Fibroblast of villous mesenchyme (primary cell): ENCODE data around the gene RWDD3. TPM values are rescaled to one million over a fixed set of nuclear protein-coding genes. Genes with fewer than 3 reads are reported as not detected.

Source experiments
- DNase-seq: peaks from one replicate; pipeline ENCODE4 v3.0.0-alpha.2; 2010; ENCODE audit warnings: low read depth
- H3K4me3 ChIP-seq: 2 replicates; pipeline ENCODE4 v1.5.1; 2011; ENCODE audit warnings: low read depth, mild to moderate bottlenecking, low read length
- total RNA-seq: library from RNA; depleted of rRNA; stranded (reverse); fragments of >200 nt; gene quantifications from 2 replicates; pipeline ENCODE4 v1.2.3, GENCODE V29; 2012
- TF ChIP-seq, protein P1 (sequence below): IDR thresholded peaks from 2 replicates; pipeline ENCODE4 v1.5.1; 2012; ENCODE audit warnings: low read depth, mild to moderate bottlenecking, low read length; ENCODE audit not compliant: insufficient read depth

The RWDD3 gene
- total RNA-seq, 1 donor, result 13.8 TPM

DNA sequence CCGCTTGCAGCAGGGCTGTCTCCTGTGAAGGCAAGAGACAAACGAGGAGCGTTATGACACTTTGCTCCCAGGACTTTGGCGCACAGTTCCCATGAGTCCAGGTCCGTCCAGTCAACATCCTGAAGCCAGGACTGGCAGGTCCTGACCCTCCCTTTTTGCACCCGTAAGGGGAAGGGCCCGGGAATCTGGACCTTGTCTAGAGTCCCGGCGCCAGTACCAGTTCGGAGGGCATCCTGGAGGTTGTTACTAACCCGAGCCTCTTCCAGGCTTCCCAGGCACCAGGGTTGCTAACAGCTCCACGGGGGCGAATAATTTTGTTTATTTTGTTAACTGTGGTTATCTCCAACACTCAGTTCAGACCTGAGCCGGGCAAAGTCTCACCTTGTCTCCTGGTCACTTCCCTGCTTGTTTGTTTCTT, 682 bp upstream of the RWDD3 start:
- TF ChIP-seq, protein P1, sequence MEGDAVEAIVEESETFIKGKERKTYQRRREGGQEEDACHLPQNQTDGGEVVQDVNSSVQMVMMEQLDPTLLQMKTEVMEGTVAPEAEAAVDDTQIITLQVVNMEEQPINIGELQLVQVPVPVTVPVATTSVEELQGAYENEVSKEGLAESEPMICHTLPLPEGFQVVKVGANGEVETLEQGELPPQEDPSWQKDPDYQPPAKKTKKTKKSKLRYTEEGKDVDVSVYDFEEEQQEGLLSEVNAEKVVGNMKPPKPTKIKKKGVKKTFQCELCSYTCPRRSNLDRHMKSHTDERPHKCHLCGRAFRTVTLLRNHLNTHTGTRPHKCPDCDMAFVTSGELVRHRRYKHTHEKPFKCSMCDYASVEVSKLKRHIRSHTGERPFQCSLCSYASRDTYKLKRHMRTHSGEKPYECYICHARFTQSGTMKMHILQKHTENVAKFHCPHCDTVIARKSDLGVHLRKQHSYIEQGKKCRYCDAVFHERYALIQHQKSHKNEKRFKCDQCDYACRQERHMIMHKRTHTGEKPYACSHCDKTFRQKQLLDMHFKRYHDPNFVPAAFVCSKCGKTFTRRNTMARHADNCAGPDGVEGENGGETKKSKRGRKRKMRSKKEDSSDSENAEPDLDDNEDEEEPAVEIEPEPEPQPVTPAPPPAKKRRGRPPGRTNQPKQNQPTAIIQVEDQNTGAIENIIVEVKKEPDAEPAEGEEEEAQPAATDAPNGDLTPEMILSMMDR, result no peak
- peak overlapping the region; percentile 66 for H3K4me3 ChIP-seq
- peak; percentile 18 for DNase-seq

DNA sequence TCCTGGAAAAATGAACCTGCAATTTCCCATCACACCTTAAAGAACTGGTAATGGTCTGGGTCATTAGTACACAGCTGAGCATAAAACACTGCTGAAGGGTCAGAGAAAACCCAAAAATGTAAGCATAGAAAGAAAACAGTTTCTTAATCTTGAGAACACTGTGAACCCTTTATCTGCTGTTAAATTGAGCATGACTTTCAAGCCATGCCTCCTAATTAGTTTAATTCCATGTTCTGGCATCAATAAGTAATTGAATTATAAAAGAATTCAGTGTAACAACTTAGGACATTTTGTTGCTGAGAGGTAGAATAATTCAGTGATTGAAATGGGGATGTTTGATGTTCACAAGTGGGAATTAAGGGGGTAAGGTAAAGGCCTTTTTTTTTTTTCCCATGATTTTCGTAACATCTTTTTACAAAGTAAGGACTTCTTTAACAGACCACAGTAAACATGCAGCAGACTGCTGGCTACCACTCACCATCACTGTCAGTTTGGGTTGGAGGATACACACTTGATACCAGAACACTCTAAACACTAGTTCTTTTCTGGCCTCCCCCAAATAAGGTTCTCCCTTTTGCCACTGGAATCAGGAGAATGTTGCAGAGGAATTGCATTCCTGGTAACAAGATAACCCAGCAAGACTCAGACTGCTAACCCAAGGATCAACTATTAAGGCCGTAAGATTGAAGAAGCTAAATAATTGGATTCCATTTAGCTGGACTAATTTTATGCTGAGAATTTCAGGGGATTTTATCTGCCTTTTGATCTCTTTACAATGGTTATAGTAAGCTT, 3.0 kb downstream of the RWDD3 start:
- no peak overlapping the region for H3K4me3 ChIP-seq
- DNase-seq, result peak; percentile 12
- TF ChIP-seq, protein P1, result no peak

DNA sequence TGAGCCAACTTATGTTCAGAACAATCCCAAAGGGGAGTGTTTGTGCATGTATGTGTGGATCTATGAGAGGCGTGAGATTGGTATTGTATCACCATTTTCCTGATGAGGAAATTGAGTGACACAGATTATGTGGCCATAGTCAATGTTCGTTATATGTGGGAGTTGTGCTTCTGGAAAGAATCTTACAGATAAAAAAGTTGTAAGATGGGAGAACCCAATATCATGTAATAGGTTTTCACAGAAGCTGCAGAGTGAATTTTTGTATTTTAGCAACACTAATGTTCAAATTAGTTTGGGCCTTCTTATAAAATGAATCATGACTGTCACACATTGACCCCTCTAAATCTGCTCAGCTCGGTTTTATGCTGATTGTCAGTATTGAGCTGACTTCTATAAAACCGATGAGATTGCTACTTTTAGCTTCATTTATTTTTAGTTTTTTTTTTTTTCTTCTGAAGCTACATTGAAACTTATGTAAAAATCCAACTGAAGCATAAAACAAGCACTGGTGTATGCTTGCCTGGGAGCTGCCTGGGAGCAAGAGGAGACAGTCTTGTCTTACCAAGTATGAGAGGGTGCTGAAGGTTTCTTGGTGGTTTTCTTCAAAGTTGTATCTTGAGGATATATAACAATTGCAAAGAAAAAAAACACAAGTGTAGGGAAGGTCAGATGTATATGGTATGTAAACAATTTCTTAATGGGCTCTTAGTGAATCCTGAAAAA, 4.1 kb downstream of the RWDD3 start:
- TF ChIP-seq, protein P1, result no peak

DNA sequence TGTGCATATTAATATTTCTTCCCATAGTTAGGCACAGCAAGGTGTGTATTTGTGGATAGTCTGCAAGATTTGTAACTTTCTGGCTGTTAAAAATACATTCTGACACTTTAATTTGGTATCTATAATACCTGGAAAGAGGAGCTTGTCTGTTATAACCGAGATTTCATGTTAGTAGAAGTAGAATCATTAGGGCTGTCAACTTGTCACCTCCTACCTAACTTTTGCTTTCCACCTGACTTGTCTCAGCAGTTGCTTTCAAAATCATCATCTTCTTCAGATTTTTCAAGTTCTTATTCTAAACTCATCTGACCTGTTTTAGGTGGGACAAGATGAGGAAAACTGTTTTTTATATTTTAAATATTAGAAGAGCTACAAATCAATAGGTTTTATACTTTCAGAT, 11.0 kb downstream of the RWDD3 start:
- DNase-seq, result no peak
- TF ChIP-seq, protein P1, result no peak

More for the DNA sequence above, 4.1 kb downstream of the RWDD3 start:
- no peak for DNase-seq
- no peak overlapping the region for H3K4me3 ChIP-seq

DNA sequence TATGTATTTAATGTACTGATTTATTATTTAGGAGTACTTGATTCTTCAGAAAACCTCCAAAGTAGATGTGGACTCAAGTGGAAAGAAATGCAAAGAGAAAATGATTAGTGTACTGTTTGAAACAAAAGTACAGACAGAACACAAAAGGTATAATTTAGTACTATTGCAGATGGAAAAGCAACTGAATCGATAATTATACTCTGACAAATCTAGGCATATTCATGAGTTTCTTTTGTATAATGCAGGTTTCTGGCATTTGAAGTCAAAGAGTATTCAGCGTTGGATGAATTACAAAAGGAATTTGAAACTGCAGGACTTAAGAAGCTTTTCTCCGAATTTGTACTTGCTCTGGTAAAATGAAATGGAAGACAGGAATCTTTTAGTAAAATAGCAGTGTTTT, 12.5 kb downstream of the RWDD3 start:
- TF ChIP-seq, protein P1, result no peak
- DNase-seq, result no peak
- H3K4me3 ChIP-seq, result no peak overlapping the region

More for the DNA sequence above, 11.0 kb downstream of the RWDD3 start:
- no peak overlapping the region for H3K4me3 ChIP-seq

DNA sequence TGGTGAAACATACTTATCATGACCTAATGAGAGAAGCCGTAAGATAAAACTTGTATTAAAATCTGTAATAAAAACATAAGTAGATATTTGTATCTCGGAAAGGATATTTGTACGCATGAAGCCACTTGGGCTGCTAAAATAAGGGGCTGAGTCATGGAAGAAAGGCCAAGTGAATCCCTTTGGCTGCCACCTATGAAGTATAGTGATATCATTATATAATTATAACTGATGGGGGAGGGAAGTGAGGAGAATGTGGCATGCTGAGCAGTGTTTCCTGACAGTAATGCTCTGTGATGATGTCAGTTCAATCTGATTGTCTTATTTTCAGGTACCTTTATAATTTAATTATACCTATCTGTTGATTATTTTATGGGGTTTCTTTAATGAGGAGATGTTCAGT, 13.6 kb downstream of the RWDD3 start:
- TF ChIP-seq, protein P1, result no peak
- H3K4me3 ChIP-seq, result no peak overlapping the region
- DNase-seq, result no peak
